Astrocyte of the spinal cord (primary cell): ENCODE data around the gene PXT1.

Source experiments
- DNase-seq: peaks from one replicate; pipeline ENCODE4 v3.0.0; 2011; ENCODE audit warnings: low read depth, low spot score
- H3K4me3 ChIP-seq: 2 replicates; pipeline ENCODE4 v1.5.1; 2011; ENCODE audit warnings: low read depth, mild to moderate bottlenecking, low read length, moderate library complexity
- in situ Hi-C: cut with HindIII; loops from 2 replicates; pipeline ENCODE4 v1.10.0; 2017; ENCODE audit warnings: low sequenced_read_pairs
- TF ChIP-seq, protein P1 (sequence below): IDR thresholded peaks from 2 replicates; pipeline ENCODE4 v1.5.1; 2012; ENCODE audit warnings: low read depth, mild to moderate bottlenecking, low read length, inconsistent platforms

The PXT1 gene

DNA sequence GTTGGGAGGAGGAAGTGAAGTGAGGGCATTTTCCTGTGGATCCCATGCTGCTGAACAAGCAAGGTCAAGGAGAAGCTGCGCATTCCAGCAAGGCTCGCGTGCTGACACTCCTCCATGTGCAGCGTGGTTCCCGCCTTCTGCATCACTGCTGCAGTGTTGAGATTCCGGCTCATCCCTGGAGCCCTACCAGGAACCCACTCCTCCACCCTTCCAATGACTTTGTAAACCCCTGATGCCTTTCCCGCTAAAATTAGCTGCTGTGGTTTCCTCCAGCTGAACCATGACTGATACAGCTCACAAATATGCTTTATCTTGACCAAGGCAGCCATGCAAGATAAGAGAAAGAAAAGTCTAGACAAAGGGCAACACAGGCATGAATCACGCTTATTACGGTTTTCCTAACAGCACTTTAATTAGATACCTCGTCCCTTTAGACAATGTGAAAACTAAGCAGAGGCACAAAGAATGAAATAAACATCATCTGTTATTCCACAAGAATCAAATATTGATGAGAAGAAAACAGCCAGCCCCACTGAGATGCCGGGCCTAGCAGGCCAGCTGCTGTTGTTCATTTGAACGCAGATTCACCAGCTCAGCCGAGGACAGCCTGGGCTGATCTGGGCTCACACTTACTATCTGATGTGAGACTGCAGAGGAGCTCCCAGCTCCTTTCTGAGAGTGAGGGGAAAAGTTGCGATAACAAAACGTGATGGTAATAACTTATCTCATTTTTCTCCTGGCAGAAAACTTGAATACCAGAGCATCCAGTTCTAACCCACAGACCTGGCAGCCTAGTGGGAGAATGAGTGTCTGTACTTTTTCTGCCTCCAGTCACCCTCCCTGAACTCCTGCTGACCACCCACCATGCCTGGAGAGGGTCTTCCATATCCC lies 91.7 kb downstream of the PXT1 start:
- no peak overlapping the region for H3K4me3 ChIP-seq
- in situ Hi-C loops = no loop called here
- DNase-seq = peak; percentile 87
- TF ChIP-seq, protein P1, sequence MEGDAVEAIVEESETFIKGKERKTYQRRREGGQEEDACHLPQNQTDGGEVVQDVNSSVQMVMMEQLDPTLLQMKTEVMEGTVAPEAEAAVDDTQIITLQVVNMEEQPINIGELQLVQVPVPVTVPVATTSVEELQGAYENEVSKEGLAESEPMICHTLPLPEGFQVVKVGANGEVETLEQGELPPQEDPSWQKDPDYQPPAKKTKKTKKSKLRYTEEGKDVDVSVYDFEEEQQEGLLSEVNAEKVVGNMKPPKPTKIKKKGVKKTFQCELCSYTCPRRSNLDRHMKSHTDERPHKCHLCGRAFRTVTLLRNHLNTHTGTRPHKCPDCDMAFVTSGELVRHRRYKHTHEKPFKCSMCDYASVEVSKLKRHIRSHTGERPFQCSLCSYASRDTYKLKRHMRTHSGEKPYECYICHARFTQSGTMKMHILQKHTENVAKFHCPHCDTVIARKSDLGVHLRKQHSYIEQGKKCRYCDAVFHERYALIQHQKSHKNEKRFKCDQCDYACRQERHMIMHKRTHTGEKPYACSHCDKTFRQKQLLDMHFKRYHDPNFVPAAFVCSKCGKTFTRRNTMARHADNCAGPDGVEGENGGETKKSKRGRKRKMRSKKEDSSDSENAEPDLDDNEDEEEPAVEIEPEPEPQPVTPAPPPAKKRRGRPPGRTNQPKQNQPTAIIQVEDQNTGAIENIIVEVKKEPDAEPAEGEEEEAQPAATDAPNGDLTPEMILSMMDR = no peak

DNA sequence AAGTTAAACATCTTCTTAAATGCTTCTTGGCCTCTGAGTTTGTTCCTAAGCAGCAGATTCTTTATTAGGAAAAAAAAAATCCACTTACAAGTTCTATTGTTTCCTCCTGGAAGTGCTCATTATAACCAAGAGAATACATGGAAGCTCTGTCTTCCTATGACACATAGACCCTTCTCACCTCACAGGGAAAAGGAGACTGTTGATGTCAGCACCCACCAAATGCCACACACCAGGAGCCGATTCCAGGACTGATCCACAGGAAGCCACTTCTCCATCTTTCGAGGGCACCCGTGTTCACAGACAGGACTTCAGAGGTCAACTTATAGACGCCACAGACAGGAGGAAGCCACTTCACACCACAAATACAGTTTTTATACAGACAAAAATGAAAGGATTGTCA lies 92.6 kb downstream of the PXT1 start:
- in situ Hi-C loops = no loop called here
- H3K4me3 ChIP-seq = no peak overlapping the region
- DNase-seq = no peak
- TF ChIP-seq, protein P1 = no peak

DNA sequence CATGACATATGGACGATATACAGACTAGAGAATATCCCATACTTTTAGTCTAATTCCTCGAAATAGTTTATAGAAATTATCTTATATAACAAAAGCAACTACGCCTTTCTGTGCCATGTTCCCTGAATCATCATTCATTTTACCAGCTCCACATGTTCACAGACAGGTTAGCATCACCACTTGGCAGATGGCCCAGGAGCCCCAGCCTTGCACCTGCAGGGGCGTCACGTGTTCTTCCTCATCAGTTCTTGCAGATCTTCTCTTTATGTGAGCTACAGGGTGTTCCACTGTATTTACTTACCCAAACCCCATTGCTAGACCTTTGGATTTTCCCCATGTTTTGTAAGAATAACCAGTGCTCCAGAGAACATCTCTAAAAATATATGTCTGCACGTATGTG lies 93.4 kb downstream of the PXT1 start:
- no peak for DNase-seq
- TF ChIP-seq, protein P1 = no peak
- in situ Hi-C loops = no loop called here
- H3K4me3 ChIP-seq = no peak overlapping the region

DNA sequence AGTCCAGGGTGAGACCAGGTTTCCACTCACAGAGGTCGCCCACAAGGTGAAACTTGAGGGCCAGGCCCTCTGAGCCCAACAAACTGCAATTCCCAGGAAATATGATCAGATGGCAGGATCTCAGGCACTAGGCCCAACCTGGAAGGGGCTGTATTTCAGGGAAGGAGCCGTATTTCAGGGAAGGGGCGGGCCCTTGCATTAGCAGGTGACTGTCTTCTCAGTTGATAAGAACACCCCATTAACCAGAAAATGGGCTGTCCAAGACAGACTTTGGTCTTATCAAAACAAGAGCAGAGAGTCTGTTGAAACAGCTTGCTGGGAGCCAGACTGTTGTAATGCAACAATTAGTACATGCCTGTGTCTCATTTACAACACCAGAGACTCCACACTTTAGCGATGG lies 95.0 kb downstream of the PXT1 start:
- no peak overlapping the region for H3K4me3 ChIP-seq
- in situ Hi-C loops = no loop called here
- TF ChIP-seq, protein P1 = no peak
- DNase-seq = no peak

DNA sequence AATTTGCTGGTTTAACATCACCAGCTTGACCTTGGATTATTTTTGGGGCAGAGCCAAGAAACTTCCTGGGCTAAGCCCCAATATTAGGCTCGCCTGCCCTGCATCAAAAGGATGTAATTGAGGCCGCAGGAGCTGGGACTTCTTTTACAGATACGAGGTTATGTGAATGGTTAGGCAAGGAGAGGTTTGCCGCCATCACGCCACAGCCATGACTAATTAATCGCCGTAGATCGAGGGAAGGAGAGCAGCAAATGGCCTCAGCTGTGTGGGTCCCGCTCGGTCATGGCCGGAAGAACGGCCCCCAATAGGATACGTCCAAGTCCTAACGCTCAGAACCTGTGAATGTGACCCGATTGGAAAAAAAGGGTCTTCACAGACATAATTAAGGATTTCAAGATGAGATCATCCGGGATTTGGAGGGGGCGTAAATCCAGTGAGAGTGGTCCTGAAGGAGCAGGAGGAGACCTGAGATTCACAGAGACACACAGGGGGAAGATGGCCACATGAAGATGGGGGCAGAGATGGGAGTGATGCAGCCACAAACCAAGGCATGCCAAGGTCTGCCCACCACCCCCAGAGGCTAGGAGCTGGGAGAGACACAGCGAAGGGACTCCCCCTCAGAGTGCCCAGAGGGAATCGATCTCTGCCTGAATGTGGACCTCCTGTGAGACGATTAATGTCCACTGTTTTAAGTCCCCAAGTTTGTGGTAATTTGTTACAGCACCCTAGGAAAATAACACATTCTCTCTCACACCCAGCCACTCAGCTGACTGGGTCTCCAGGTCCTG lies 96.0 kb downstream of the PXT1 start:
- in situ Hi-C loops = no loop called here
- H3K4me3 ChIP-seq = no peak overlapping the region
- TF ChIP-seq, protein P1 = no peak
- no peak for DNase-seq

DNA sequence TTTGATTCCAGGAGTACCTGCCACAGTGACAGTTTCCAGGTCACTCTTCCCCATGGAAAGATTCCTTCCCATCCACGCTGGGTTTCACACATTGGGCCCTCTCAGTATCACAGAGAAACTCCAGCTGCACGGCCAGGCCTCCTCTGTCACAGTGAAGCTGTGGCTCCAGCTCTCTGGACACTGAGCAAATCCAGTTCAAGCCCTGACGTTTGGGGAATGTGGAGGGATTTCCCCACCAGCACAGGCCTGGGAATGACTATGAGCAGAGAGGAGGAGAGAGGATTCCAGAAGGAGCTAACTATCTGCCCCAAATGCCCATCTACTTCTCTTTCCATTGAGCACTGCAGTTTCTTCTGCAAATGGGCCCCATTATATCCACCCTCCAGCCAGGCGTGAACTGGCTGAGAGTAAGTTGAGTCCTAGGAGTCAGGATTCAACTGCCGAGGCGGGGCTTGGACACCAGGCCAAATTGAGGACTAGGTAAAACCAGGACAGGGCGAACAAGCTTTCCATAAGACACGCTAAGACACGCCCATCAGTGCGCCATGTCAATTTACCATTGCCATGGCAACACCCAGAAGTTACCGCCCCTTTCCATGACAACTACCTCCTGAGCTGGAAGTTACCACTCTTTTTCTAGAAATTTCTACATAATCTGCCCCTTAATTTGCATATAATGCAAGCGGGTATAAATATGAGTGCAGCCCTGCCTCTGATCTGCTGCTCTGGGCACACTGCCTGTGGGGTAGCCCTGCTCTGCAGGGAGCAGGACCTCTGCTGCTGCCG lies 96.8 kb downstream of the PXT1 start:
- DNase-seq = no peak
- H3K4me3 ChIP-seq = no peak overlapping the region
- in situ Hi-C loops = no loop called here
- TF ChIP-seq, protein P1 = no peak
